Epithelial cell of proximal tubule (primary cell): ENCODE data around the gene PTTG1IP. TPM values are rescaled to one million over a fixed set of nuclear protein-coding genes. Genes with fewer than 3 reads are reported as not detected.

Source experiments
- DNase-seq: peaks from one replicate; pipeline ENCODE4 v3.0.0-alpha.2; 2011; ENCODE audit warnings: low read depth
- H3K4me3 ChIP-seq: 2 replicates; pipeline ENCODE4 v1.5.1; 2011; ENCODE audit warnings: low read depth, mild to moderate bottlenecking, low read length
- total RNA-seq: library from RNA; depleted of rRNA; stranded (reverse); fragments of >200 nt; gene quantifications from 2 replicates; pipeline ENCODE4 v1.2.3, GENCODE V29; 2015
- TF ChIP-seq, protein P1 (sequence below): conservative IDR thresholded peaks from 2 replicates; pipeline ENCODE4 v1.5.1; 2012; ENCODE audit warnings: low read depth, mild to moderate bottlenecking, low read length

PTTG1IP gene
- total RNA-seq, 1 donor from 2014 or later, result 311 TPM

- TF ChIP-seq, protein P1, sequence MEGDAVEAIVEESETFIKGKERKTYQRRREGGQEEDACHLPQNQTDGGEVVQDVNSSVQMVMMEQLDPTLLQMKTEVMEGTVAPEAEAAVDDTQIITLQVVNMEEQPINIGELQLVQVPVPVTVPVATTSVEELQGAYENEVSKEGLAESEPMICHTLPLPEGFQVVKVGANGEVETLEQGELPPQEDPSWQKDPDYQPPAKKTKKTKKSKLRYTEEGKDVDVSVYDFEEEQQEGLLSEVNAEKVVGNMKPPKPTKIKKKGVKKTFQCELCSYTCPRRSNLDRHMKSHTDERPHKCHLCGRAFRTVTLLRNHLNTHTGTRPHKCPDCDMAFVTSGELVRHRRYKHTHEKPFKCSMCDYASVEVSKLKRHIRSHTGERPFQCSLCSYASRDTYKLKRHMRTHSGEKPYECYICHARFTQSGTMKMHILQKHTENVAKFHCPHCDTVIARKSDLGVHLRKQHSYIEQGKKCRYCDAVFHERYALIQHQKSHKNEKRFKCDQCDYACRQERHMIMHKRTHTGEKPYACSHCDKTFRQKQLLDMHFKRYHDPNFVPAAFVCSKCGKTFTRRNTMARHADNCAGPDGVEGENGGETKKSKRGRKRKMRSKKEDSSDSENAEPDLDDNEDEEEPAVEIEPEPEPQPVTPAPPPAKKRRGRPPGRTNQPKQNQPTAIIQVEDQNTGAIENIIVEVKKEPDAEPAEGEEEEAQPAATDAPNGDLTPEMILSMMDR, result no peak
- H3K4me3 ChIP-seq, result no peak overlapping the region
- DNase-seq, result no peak
These were observed 16.2 kb downstream of the PTTG1IP start for GRCh38 chr21:44857127-44857892.

GRCh38 chr21:44856131-44856530, 17.4 kb downstream of the PTTG1IP start:
- DNase-seq, result no peak
- TF ChIP-seq, protein P1, result no peak
- H3K4me3 ChIP-seq, result no peak overlapping the region

- H3K4me3 ChIP-seq, result no peak overlapping the region
- TF ChIP-seq, protein P1, result no peak
- no peak for DNase-seq
These were observed 17.9 kb downstream of the PTTG1IP start for GRCh38 chr21:44855572-44855971.

- DNase-seq, result no peak
- TF ChIP-seq, protein P1, result no peak
- H3K4me3 ChIP-seq, result no peak overlapping the region
These were observed 18.6 kb downstream of the PTTG1IP start for GRCh38 chr21:44854664-44855446.

- DNase-seq, result no peak
- TF ChIP-seq, protein P1, result no peak
- H3K4me3 ChIP-seq, result no peak overlapping the region
These were observed 19.2 kb downstream of the PTTG1IP start for GRCh38 chr21:44854391-44854663.

DNA sequence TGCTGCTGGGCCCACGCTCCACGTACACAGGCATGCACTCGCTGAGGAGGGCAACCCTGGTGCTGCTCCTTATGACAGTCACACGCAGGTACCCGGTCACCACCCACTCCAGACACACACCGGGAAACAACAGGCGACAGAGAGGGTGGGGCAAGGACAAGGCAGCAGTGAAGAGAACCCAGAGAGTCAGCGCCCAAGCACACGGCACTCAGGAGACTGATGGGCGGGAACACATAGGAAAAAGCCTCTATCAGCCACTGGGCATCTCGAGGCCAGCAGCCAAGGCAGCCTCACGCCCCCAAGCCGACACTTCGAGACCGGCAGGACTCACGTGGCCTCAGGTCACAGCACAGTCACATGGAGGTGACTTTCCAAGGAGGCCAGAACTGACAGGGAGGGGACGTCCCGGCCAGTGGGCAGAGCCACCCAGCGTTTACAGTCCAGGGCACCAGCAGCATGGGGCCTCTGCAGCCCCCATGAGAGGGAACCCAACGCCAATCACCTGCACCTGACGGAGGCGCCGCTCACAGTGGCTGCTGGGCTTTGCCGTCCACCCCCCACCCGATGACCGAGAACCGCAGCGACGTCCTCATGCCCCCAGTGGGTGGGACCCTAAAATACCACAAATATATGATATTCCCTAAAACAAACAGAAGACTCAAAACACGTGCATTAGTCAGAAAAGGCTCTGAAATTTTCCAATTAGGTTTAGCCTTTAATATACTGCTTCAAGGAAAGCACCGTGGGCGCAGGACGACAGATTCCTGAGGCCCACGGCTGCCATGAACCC, 19.7 kb downstream of the PTTG1IP start:
- TF ChIP-seq, protein P1, result no peak
- no peak overlapping the region for H3K4me3 ChIP-seq
- no peak for DNase-seq
